Amniotic stem cell (primary cell): Measurements from ENCODE around the gene COASY.
"Not testable (repeated sequence)": the region's sequence is repeated elsewhere in the genome, so short reads cannot be mapped to it uniquely, and the experiment has no call there.

Experiments used
- DNase-seq: peaks from one replicate; lab custom pipeline; 2025; lab: John Stamatoyannopoulos, UW

Gene COASY

DNA sequence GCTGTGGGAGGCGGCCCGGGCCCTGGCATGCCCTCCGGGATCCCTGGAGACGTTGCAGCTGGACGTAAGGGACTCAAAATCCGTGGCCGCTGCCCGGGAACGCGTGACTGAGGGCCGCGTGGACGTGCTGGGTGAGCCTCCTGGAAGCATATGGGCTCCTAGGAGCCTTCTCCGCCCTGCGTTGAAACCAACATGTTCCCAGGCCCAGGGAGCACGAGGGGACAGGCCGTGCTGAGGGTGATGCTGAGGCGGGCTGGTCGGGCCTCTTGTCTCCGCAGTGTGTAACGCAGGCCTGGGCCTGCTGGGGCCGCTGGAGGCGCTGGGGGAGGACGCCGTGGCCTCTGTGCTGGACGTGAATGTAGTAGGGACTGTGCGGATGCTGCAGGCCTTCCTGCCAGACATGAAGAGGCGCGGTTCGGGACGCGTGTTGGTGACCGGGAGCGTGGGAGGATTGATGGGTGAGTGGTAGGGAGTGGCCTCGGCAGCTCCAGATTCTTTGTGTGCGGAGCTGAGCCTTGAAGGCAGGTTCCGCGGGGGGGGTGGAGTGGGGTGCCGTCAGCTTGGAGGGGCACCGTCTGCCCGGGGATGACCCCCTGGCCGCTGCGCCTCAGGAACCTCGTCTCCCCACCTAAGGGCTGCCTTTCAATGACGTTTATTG is 8.7 kb upstream of the COASY start:
- DNase-seq, result no peak

DNA sequence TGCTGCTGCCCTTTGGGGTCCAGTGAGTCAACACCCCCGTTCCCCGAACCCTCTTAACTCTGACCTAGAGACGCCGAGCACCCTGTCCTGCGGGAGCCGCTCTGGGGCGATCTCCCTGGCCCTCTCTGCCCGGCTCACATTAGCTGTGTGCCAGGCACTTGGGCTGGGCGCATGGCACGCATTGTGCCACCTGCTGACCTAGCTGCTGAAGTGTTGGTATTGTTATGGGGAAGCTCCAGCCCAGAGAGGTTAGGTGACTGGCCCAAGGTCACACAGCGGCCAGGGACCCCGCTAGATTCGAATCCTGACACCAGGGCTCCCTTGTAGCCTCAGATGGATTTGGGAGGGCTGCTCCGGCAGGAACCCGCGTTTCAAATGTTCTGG is 8.1 kb upstream of the COASY start:
- no peak for DNase-seq

DNA sequence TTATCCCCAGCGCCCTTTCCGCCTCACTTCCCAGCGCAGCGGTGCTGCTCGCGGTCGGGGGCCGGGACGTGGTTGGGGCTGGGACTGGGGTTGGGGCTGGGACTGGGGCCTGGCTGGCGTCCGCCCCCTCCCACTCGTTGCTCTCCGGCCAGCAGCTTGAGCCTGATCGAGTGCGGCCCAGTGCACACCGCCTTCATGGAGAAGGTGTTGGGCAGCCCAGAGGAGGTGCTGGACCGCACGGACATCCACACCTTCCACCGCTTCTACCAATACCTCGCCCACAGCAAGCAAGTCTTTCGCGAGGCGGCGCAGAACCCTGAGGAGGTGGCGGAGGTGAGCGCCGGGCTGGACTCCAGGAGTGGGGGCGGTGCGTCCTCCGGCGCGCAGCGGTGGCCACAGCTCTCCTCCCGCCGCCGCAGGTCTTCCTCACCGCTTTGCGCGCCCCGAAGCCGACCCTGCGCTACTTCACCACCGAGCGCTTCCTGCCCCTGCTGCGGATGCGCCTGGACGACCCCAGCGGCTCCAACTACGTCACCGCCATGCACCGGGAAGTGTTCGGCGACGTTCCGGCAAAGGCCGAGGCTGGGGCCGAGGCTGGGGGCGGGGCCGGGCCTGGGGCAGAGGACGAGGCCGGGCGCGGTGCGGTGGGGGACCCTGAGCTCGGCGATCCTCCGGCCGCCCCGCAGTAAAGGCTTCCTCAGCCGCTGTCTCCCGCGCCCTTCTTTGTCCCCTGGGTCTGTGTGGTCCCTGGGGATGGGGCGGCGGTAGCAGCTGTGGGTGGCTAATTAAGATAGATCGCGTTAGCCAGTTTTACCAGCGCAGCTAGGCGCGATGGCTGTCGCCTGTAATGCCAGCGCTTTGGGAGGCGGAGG is 7.5 kb upstream of the COASY start:
- peak; percentile 67 for DNase-seq

DNA sequence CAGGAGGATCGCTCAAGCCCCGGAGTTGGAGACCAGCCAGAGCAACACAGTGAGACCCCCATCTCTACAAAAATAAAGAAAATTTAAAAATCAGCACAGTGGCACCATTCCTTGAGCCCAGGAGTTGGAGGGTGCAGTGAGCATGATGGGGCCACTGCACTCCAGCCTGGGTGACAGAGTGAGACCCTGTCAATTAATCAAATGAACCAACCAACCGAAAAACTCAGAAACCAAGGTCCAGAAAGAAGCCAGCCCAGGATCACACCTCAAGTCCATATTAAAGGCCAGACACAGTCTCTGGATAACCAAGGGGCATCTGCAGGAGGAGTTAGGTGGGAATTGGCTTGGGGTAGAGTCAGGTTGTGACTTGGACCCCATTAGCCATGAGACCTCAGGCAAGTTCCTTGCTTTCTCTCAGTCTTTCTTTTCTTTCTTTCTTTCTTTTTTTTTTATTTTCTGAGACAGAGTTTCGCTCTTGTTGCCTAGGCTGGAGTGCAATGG is 6.8 kb upstream of the COASY start:
- no peak for DNase-seq

DNA sequence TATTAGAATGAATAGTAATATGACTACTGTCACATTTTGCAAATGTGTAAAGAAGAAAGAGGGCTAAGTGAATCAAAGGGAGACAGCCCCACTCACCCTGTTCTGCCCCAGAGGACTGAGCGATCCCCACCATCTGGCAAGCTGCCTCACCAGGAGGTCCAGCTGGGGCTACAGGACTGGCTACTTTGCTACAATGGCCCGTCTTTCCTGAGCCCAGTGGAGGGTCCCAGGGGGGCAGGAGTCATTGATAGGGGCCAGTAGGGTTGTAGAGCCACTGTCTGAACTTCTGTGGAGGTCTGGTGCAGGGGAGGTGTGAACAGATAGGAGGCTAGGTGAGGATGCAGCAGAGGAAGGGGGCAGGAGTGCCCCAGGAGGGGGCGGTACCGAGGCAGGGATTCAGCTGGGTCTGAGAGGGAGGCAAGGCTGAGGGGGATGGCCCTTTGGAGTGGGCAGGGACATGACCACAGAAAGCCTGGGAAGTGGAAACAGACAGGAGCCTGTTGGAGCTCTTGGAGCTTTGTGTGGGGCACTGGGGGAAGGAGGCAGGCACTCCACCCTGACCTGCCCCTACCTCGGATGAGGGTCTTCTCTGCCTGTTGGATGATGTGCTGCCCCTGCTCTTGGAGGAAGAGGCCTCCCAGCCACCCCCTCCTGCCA is 5.9 kb upstream of the COASY start:
- DNase-seq, result not testable (repeated sequence)

DNA sequence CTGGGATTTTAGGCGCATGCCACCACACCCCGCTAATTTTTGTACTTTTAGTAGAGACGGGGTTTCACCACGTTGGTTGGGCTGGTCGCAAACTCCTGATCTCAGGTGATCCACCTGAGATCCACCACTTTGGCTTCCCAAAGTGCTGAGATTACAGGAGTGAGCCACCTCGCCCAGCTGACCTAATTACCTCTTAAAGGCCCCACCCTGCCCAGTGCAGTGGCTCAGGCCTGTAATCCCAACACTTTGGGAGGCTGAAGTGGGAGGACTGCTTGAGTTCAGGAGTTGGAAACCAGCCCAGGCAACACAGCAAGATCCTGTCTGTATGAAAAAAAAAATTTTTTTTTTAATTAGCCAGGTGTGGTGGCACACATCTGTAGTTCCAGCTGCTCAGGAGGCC is 2.9 kb upstream of the COASY start:
- DNase-seq, result no peak

DNA sequence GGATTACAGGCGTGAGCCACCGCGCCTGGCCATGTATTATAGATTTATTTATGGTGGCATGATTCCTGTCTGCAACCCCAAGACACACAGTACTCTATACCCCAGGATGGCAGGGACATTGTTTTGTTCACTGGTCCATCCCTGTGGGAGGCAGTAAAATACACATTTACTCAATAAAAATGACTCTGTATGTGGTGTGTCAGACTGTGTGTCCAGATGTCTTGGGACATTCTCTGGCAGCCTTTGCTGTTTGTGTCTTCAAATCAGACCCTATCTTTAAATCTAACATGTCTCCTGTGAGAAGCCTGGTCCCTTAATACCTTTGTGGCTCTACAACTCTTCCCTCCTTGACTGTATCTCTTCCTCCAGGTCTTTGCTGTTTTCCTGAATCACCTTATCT is 1.7 kb upstream of the COASY start:
- DNase-seq, result no peak

DNA sequence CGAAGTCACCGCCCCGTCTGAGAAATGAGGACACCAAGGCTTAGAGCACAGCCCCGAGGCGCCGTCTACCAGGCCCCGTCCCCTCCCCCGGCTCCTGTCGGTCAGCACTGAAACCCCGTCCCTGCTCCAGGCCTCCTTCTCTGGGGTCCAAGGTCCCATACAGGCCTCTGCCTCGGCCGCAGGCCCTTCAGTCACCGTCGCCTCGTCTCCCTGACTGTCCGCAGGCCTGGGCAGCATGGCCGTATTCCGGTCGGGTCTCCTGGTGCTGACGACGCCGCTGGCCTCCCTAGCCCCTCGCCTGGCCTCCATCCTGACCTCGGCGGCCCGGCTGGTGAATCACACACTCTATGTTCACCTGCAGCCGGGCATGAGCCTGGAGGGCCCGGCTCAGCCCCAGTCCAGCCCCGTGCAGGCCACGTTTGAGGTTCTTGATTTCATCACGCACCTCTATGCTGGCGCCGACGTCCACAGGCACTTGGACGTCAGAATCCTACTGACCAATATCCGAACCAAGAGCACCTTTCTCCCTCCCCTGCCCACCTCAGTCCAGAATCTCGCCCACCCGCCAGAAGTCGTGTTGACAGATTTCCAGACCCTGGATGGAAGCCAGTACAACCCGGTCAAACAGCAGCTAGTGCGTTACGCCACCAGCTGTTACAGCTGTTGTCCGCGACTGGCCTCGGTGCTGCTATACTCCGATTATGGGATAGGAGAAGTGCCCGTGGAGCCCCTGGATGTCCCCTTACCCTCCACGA is 617 bp downstream of the COASY start:
- no peak for DNase-seq

DNA sequence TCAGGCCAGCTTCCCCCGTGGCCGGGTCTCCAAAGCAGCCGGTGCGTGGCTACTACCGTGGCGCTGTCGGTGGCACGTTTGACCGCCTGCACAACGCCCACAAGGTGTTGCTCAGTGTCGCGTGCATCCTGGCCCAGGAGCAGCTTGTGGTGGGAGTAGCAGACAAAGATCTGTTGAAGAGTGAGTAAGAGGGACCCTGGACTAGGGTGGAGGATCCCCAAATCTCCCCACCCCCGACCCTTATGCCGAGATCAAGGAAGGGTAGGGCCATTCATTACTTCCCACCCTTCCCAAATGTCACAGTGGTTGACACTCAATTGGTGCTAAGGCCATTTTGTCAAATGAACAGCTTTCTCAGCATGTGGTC is 1.2 kb downstream of the COASY start:
- no peak for DNase-seq

DNA sequence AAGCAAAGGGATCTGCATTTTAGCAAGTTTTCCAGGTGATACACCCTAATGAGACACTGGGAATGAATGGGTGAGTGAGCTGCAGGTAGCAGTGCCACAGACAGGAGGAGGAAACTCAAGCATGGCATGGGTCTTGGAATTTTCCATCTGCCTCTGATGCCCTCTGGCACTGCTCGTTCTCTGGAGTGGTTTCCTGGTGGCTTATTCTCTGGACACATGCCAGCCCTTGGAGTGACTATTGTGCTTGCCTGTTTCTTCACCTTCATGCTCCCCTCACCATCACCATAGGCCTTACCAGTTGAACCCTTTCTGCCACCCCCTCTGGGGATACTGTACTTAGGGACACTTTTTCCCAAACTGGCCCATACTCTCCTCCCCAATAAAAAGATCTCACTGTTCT is 1.6 kb downstream of the COASY start:
- DNase-seq, result no peak

DNA sequence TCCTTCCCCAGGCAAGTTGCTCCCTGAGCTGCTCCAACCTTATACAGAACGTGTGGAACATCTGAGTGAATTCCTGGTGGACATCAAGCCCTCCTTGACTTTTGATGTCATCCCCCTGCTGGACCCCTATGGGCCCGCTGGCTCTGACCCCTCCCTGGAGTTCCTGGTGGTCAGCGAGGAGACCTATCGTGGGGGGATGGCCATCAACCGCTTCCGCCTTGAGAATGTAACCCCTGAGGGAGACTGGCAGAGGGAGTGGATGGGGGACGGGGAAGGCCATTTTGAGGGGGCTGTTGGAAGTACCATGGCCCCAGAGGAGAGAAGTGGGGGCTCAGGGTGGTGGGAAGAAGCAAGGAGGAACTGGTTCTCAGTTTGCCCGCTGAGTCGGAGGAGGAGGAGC is 2.0 kb downstream of the COASY start:
- no peak for DNase-seq

DNA sequence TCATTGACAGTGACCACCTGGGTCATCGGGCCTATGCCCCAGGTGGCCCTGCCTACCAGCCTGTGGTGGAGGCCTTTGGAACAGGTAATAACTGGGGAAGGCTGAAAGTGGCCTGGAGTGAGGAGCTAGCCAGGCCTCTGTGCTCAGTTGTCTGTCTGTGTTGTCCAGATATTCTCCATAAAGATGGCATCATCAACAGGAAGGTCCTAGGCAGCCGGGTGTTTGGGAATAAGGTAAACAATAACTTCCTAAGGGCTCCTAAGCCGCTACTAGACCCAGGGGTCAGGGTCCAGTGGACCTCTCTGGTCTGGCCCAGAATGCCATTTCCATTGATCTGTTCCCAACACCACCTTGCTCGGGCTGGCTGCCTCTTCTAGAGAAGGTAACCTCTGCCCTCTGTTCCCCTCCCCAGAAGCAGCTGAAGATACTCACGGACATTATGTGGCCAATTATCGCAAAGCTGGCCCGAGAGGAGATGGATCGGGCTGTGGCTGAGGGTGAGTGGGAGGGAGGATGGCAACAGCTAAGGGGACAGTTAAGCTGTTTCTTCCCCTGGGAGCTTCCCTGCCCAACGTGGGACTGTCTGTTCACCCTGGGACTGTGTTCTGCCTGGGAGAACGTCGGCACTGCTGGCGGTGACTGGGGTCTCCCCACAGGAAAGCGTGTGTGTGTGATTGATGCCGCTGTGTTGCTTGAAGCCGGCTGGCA is 3.0 kb downstream of the COASY start:
- no peak for DNase-seq

DNA sequence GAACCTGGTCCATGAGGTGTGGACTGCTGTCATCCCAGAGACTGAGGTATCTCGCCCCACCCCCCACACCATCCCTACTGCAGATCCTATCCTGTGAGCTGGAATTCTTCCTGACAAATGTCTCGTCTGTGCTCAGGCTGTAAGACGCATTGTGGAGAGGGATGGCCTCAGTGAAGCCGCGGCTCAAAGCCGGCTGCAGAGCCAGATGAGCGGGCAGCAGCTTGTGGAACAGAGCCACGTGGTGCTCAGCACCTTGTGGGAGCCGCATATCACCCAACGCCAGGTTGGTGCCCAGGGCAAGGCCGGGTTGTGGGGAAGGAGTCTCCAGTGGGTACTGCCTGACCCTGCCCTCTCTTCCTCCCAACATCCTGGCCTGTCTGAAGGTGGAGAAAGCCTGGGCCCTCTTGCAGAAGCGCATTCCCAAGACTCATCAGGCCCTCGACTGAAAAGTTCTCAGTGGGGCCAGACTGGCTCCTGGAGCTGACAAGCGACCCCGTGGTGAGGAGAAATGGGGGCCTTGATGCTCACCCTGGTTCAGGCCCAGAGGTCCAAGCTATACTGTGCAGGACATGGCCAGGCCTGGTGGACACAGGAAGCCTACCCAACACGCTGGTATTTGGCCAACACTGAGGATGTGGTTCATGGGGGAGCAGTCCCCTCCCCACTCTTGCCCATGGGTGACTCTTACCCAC is 3.7 kb downstream of the COASY start:
- DNase-seq, result no peak

DNA sequence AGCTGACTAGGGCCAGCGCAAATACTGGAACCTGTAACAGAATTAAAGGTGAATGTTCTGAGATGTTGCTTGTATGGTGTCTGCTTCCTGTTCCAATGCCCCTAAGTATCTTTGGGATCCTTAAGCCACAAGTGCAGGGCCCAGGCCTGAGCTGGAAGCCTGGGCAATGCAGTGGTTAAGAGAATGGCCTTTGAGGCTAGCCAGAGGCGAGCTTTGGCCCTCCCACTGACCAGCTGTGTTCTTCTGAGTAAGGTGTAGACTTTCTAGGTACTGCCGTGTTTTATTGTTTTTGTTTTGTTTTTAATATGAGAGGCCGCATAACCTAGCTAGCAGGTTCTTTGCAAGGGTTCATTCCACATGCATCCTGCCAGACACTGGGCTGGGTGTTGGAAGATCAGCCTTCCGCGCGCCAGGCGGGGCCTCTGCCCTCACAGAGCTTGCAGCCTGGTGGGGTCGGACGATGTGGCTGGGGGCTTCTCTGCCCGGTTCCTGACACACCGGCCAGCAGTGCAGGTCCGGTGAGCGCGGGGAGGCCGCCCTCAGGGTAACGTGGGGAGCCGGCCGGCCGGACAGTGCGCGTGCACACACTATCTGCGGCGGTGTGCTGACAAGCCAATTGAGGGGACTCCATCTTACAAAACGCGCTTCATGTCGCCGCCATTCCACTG is 4.4 kb downstream of the COASY start:
- no peak for DNase-seq

DNA sequence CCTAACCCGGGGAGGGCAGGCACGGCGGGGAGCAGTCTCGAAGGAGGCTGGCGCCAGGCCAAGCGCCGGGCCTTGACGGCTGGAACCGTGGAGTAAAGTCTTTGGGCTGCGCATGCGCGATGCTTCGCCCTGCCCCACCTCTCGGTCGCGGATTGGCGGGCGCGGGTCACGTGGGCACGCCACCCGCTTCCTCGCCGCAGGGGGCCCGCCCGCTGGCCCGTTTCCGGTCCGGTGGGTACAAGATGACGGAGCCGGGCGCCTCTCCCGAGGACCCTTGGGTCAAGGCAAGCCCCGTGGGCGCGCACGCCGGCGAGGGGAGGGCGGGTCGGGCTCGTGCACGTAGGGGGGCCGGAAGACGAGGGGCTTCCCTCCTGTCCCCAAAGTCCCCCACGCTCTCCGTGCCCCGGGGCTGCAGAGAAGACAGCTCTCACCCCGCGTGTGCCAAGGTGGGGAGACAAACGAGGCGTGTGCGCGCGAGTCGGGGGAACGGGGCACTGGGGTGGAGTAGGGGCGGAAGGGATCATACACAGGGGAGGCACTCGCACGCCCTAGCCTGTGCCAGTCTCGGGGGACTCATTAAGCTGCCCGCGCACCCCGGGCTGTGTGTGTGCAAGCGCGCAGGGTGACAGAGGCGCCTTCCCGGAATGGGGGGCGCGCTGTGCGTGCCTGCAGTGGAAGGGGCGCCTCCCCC is 5.1 kb downstream of the COASY start, which contains the start of gene MLX:
Gene MLX (plus strand): TSS at position 218 of the 691 bp plus-strand sequence. CDS start 25 bp downstream, at position 243.
- DNase-seq, result peak; percentile 74

DNA sequence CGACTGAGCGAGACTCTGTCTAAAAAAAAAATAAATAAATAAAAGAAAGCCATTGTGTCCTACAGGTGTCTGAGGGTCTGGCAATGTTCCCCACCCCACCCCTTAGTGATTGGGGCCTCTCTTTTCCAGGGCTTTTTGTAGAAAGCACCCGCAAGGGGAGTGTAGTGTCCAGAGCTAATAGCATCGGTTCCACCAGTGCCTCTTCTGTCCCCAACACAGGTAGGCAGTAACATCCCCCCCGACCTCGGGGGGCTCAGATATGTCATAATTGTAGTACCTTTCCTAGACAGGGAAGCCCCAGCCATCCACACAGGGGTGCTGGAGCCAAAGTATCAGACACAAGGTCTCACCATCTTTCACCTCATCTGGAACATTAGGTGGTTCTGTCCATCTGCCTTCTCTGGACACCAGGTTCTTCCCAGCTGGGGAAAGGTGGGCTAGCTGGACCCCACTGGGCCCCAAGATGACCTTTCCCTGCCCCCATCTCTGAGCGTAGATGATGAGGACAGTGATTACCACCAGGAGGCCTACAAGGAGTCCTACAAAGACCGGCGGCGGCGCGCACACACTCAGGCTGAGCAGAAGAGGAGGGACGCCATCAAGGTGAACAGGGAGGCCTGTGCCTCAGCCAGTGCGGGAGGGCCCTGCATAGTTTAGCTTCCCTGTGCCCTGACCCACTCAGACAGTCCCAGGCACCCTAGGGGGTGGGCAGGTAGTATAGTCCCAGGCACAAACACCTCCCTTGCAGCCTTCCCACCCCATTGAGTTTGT is 6.6 kb downstream of the COASY start:
- no peak for DNase-seq

DNA sequence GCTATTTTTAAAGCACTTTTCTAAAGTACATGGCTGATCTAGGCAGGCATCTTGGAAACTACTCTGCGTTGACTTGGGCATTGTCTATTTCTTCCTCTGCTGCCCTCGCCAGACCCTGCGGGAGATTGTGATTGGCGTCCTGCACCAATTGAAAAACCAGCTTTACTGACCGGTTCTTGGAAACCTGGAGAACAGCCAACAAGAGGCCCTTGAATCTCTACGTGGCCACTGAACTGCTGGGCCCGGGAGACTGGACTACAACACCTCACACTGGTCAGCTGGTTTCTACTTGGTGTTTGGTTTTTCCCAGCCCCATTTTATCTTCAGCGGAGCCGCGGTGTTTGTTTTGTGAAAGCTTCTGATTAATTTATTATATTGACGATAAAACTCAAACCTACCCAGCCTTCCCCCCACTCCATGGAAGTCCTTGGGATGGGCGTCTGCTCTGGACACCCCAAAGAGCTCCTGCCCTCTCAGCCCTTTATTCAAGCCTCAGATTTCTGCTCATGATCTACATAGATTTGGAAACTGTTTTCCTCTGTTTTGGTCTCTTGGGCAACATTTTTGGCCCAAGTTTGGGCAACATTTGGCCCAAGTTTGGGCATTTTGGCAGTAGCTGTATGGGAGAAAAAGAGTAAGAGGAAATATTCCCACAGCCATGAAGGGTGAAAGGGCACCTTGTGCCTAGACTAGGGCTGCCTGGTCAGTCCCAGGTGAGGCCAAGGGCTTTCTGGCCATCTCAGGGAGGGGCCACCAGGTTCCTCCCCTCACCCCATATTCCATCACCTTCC is 9.7 kb downstream of the COASY start:
- no peak for DNase-seq

DNA sequence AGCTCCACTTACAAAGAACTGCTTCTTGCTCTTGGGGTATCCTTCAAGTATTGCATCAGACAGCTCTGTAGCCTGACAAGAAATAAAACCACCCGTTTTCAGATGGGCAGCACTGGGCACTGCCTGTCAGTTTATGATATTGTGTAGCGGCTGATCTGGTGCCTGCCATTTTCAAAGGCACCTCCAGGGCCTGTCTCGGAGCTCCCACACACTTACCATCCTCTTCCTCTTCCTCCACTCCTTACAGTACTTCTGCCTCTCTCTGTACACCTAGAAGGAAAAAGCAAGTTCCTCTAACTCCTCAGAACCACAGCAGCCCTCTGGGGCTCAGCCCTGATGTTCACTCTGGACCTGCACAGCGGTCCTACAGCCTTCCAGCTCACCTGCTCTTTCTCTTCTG is 11.1 kb downstream of the COASY start:
- DNase-seq, result no peak
